HepG2 (cell line): ENCODE results near the gene TYR. TPM values are rescaled to one million over a fixed set of nuclear protein-coding genes. Genes with fewer than 3 reads are reported as not detected.

ENCODE experiments used
- ATAC-seq: fragments of 200-7000 bp; cut with Tn5 transposase; 3 replicates; pipeline ENCODE4 v1.9.1; 2020; ENCODE audit warnings: mild to moderate bottlenecking, moderate library complexity
- BruUV-seq: library from RNA; stranded (reverse); fragments of 400-500 nt; replicated peaks from 2 replicates; lab custom pipeline; 2021; lab: Mats Ljungman, UMichigan
- CTCF ChIA-PET: fragments of 300-600 bp; formaldehyde crosslinking; extraction: SDS; loops from one replicate; lab custom pipeline; 2021; ENCODE audit warnings: low total read pairs, inconsistent platforms, low intra/inter-chr PET ratio; lab: Yijun Ruan, JAX
- POLR2A ChIA-PET: fragments of 350-600 bp; sonication (Branson Sonifier 250); formaldehyde crosslinking; loops from one replicate; lab custom pipeline; 2020; ENCODE audit warnings: antibody characterized with exemption, inconsistent platforms; lab: Yijun Ruan, JAX
- DNase-seq: peaks from one replicate; pipeline ENCODE4 v3.0.0-alpha.2; 2015; ENCODE audit warnings: low spot score
- FAIRE-seq: peaks from 3 replicates; lab custom pipeline; 2011; peaks lifted over from hg19 to GRCh38; lab: Jason Lieb, UNC
- H2AFZ ChIP-seq: one replicate; pipeline ENCODE4 v1.6.1; 2011; ENCODE audit warnings: low read length, inconsistent platforms
- H3K27ac ChIP-seq: fragments of 300-600 bp; 3 replicates; pipeline ENCODE4 v1.8.0; 2011; ENCODE audit warnings: mixed run types, mild to moderate bottlenecking, mixed read lengths, low read length, inconsistent platforms; ENCODE audit not compliant: insufficient read depth; ENCODE audit errors: extremely low read length
- H3K27me3 ChIP-seq, 2 experiments: fragments of 200-600 bp in 1 of 2; 2 replicates in 1 of 2; 3 replicates in 1 of 2; pipeline versions ENCODE4 v1.6.0 to v1.8.0; 2011; ENCODE audit warnings: low read length in 2 of 2, mild to moderate bottlenecking in 2 of 2, moderate library complexity in 2 of 2, inconsistent platforms in 1 of 2; ENCODE audit not compliant: insufficient read depth in 2 of 2, control insufficient read depth in 1 of 2
- H3K36me3 ChIP-seq, 2 experiments: fragments of 200-600 bp in 1 of 2; replicated peaks in 1 of 2; 2 replicates in 1 of 2; 3 replicates in 1 of 2; pipeline versions ENCODE4 v1.5.1 to v1.8.0; 2011; ENCODE audit warnings: low read length in 2 of 2, inconsistent platforms in 1 of 2; ENCODE audit not compliant: insufficient read depth in 2 of 2, control insufficient read depth in 1 of 2
- H3K4me1 ChIP-seq: 2 replicates; pipeline ENCODE4 v1.5.1; 2012; ENCODE audit warnings: low read length, inconsistent platforms; ENCODE audit not compliant: insufficient read depth
- H3K4me2 ChIP-seq: 2 replicates; pipeline ENCODE4 v1.6.0; 2011; ENCODE audit warnings: low read depth, low read length, inconsistent platforms
- H3K4me3 ChIP-seq, 3 experiments: fragments of 200-600 bp in 1 of 3; sonication (generic), shearing (Covaris generic) in 1 of 3; replicated peaks in 1 of 3; 2 replicates each; pipeline ENCODE4 v1.5.1; 2011 to 2016; ENCODE audit warnings: low read length in 3 of 3, inconsistent platforms in 2 of 3, low read depth in 2 of 3, mild to moderate bottlenecking in 2 of 3, control low read depth in 1 of 3, mixed read lengths in 1 of 3; ENCODE audit not compliant: insufficient read depth in 1 of 3
- H3K79me2 ChIP-seq: one replicate; pipeline ENCODE4 v1.6.1; 2011; ENCODE audit warnings: low read length, inconsistent platforms; ENCODE audit not compliant: insufficient read depth
- H3K9ac ChIP-seq: 2 replicates; pipeline ENCODE4 v1.6.0; 2011; ENCODE audit warnings: mild to moderate bottlenecking, low read depth, low read length, inconsistent platforms; ENCODE audit not compliant: insufficient read depth
- H3K9me3 ChIP-seq: 2 replicates; pipeline ENCODE4 v1.5.1; 2012; ENCODE audit warnings: mild to moderate bottlenecking, low read length
- H4K20me1 ChIP-seq: 2 replicates; pipeline ENCODE4 v1.6.0; 2011; ENCODE audit warnings: inconsistent platforms, mild to moderate bottlenecking, low read length, moderate library complexity; ENCODE audit not compliant: insufficient read depth
- CAMTA2 ChIP-seq: sonication (generic); formaldehyde crosslinking; IDR thresholded peaks from 2 replicates; pipeline ENCODE4 v1.4.0; 2020; ENCODE audit warnings: mild to moderate bottlenecking, missing genetic modification reagents, borderline replicate concordance
- KLF6 ChIP-seq: IDR thresholded peaks from 2 replicates; pipeline ENCODE4 v1.8.0; 2016; ENCODE audit warnings: missing biosample characterization, missing genetic modification reagents
- MEIS2 ChIP-seq: sonication (generic); formaldehyde crosslinking; IDR thresholded peaks from 2 replicates; pipeline ENCODE4 v1.9.0; 2021; ENCODE audit warnings: mild to moderate bottlenecking, missing genetic modification reagents
- NFATC3 ChIP-seq: sonication (generic); formaldehyde crosslinking; IDR thresholded peaks from 2 replicates; pipeline ENCODE4 v1.5.1; 2020; ENCODE audit warnings: mild to moderate bottlenecking, missing genetic modification reagents
- NRL ChIP-seq: sonication (generic); formaldehyde crosslinking; IDR thresholded peaks from 2 replicates; pipeline ENCODE4 v1.5.0; 2020; ENCODE audit warnings: missing genetic modification reagents, mild to moderate bottlenecking, moderate library complexity, borderline replicate concordance
- PHF8 ChIP-seq: sonication (generic); formaldehyde crosslinking; IDR thresholded peaks from 2 replicates; pipeline ENCODE4 v1.5.0; 2020; ENCODE audit warnings: missing genetic modification reagents
- RARG ChIP-seq: sonication (generic); formaldehyde crosslinking; IDR thresholded peaks from 2 replicates; pipeline ENCODE4 v1.4.0; 2020; ENCODE audit warnings: low read depth, mild to moderate bottlenecking, missing genetic modification reagents
- ZC3H13 ChIP-seq: sonication (generic); formaldehyde crosslinking; IDR thresholded peaks from 2 replicates; pipeline ENCODE4 v1.8.1; 2023; ENCODE audit warnings: mild to moderate bottlenecking, missing genetic modification reagents, moderate library complexity
- ZNF7 ChIP-seq: IDR thresholded peaks from 2 replicates; pipeline ENCODE4 v1.6.1; 2016; ENCODE audit warnings: missing biosample characterization, missing genetic modification reagents
- in situ Hi-C: cut with HindIII; loops from 2 replicates; pipeline ENCODE4 v1.10.0; 2017; ENCODE audit warnings: low pct_unique_long_range_greater_than_20kb; ENCODE audit not compliant: extremely low pct_ligation_motif_present
- intact Hi-C: fragments of 100-400 bp; cut with micrococcal nuclease; formaldehyde crosslinking; loops from one replicate; pipeline ENCODE4 v1.10.0; 2022; ENCODE audit not compliant: unreplicated experiment
- polyA plus RNA-seq, 8 experiments: library from polyadenylated mRNA; depleted of rRNA in 3 of 8; stranded (reverse) in 7 of 8; unstranded in 1 of 8; fragments of >200 nt; fragmentation: Illumina TruSeq in 4 of 8; extraction: Trizol in 4 of 8; gene quantifications; 2 replicates each; pipeline versions ENCODE4 v1.2.1 to v1.2.3, GENCODE V29; 2011 to 2016; ENCODE audit warnings: low read depth in 4 of 8, missing spikeins in 1 of 8, mixed read lengths in 1 of 8; ENCODE audit not compliant: insufficient read depth in 1 of 8
- total RNA-seq, 5 experiments: library from RNA; depleted of rRNA; stranded (reverse); fragments of >200 nt; fragmentation: Illumina TruSeq; extraction: Trizol; gene quantifications; 2 replicates each; pipeline ENCODE4 v1.2.3, GENCODE V29; 2016; ENCODE audit warnings: low read depth in 1 of 5
- TF ChIP-seq, protein P1 (sequence below): sonication (generic); formaldehyde crosslinking; IDR thresholded peaks from 2 replicates; pipeline ENCODE4 v1.5.1; 2020; ENCODE audit warnings: missing genetic modification reagents, mild to moderate bottlenecking, borderline replicate concordance
- TF ChIP-seq, protein P2 (sequence below): conservative IDR thresholded peaks from 2 replicates; pipeline ENCODE4 v1.6.1; 2018; ENCODE audit warnings: missing genetic modification reagents
- TF ChIP-seq, protein P3 (sequence below): sonication (generic); formaldehyde crosslinking; IDR thresholded peaks from 2 replicates; pipeline ENCODE4 v1.4.0; 2020; ENCODE audit warnings: missing genetic modification reagents
- TF ChIP-seq, protein P4 (sequence below): sonication (generic); formaldehyde crosslinking; IDR thresholded peaks from 2 replicates; pipeline ENCODE4 v1.4.0; 2020; ENCODE audit warnings: missing genetic modification reagents, borderline replicate concordance
- TF ChIP-seq, protein P5 (sequence below): sonication (generic); formaldehyde crosslinking; IDR thresholded peaks from 2 replicates; pipeline ENCODE4 v1.4.0; 2020; ENCODE audit warnings: mild to moderate bottlenecking, missing genetic modification reagents

TYR gene
- total and polyA plus RNA-seq, 2 of the 13 experiments (the other 11 are each of a cell fraction or from before 2014, with no cell fraction given), result not detected

DNA sequence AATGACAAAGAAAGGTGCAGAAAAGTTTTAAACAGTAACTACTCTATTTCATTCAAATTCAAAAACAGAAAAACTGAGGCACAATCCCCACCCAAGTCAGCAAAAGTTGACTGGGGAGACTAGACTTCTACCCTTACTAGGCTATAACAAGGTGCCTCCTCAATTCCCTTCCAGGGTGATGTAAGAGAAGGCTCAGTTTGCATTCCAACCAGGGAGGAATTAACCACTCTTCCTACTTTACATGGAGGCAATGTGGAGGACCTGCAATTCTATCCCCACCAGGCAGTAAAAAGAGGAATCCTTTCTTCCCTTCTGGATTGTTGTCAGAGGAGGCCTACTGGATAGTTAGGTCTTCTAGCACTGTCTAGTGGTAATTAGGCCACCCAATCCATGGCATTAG lies 26.1 kb downstream of the TYR start:
- intact Hi-C loops, result loop anchor here (2.0 kb wide), 1 partner anchor 413 kb away; no protein-coding TSS in a partner anchor
- no peak for TF ChIP-seq NRL
- TF ChIP-seq NFATC3 (CRISPR knock-in tag), result no peak
- TF ChIP-seq ZNF7, result no peak
- TF ChIP-seq, protein P1, sequence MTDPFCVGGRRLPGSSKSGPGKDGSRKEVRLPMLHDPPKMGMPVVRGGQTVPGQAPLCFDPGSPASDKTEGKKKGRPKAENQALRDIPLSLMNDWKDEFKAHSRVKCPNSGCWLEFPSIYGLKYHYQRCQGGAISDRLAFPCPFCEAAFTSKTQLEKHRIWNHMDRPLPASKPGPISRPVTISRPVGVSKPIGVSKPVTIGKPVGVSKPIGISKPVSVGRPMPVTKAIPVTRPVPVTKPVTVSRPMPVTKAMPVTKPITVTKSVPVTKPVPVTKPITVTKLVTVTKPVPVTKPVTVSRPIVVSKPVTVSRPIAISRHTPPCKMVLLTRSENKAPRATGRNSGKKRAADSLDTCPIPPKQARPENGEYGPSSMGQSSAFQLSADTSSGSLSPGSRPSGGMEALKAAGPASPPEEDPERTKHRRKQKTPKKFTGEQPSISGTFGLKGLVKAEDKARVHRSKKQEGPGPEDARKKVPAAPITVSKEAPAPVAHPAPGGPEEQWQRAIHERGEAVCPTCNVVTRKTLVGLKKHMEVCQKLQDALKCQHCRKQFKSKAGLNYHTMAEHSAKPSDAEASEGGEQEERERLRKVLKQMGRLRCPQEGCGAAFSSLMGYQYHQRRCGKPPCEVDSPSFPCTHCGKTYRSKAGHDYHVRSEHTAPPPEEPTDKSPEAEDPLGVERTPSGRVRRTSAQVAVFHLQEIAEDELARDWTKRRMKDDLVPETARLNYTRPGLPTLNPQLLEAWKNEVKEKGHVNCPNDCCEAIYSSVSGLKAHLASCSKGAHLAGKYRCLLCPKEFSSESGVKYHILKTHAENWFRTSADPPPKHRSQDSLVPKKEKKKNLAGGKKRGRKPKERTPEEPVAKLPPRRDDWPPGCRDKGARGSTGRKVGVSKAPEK (CRISPR knock-in tag), result no peak
- TF ChIP-seq, protein P2, sequence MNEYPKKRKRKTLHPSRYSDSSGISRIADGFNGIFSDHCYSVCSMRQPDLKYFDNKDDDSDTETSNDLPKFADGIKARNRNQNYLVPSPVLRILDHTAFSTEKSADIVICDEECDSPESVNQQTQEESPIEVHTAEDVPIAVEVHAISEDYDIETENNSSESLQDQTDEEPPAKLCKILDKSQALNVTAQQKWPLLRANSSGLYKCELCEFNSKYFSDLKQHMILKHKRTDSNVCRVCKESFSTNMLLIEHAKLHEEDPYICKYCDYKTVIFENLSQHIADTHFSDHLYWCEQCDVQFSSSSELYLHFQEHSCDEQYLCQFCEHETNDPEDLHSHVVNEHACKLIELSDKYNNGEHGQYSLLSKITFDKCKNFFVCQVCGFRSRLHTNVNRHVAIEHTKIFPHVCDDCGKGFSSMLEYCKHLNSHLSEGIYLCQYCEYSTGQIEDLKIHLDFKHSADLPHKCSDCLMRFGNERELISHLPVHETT (CRISPR knock-in tag), result no peak
- TF ChIP-seq KLF6, result no peak
- TF ChIP-seq MEIS2 (CRISPR knock-in tag), result no peak
- TF ChIP-seq, protein P3, sequence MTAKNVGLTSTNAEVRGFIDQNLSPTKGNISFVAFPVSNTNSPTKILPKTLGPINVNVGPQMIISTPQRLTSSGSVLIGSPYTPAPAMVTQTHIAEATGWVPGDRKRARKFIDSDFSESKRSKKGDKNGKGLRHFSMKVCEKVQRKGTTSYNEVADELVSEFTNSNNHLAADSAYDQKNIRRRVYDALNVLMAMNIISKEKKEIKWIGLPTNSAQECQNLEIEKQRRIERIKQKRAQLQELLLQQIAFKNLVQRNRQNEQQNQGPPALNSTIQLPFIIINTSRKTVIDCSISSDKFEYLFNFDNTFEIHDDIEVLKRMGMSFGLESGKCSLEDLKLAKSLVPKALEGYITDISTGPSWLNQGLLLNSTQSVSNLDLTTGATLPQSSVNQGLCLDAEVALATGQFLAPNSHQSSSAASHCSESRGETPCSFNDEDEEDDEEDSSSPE (CRISPR knock-in tag), result no peak
- no peak for TF ChIP-seq CAMTA2 (CRISPR knock-in tag)
- TF ChIP-seq, protein P4, sequence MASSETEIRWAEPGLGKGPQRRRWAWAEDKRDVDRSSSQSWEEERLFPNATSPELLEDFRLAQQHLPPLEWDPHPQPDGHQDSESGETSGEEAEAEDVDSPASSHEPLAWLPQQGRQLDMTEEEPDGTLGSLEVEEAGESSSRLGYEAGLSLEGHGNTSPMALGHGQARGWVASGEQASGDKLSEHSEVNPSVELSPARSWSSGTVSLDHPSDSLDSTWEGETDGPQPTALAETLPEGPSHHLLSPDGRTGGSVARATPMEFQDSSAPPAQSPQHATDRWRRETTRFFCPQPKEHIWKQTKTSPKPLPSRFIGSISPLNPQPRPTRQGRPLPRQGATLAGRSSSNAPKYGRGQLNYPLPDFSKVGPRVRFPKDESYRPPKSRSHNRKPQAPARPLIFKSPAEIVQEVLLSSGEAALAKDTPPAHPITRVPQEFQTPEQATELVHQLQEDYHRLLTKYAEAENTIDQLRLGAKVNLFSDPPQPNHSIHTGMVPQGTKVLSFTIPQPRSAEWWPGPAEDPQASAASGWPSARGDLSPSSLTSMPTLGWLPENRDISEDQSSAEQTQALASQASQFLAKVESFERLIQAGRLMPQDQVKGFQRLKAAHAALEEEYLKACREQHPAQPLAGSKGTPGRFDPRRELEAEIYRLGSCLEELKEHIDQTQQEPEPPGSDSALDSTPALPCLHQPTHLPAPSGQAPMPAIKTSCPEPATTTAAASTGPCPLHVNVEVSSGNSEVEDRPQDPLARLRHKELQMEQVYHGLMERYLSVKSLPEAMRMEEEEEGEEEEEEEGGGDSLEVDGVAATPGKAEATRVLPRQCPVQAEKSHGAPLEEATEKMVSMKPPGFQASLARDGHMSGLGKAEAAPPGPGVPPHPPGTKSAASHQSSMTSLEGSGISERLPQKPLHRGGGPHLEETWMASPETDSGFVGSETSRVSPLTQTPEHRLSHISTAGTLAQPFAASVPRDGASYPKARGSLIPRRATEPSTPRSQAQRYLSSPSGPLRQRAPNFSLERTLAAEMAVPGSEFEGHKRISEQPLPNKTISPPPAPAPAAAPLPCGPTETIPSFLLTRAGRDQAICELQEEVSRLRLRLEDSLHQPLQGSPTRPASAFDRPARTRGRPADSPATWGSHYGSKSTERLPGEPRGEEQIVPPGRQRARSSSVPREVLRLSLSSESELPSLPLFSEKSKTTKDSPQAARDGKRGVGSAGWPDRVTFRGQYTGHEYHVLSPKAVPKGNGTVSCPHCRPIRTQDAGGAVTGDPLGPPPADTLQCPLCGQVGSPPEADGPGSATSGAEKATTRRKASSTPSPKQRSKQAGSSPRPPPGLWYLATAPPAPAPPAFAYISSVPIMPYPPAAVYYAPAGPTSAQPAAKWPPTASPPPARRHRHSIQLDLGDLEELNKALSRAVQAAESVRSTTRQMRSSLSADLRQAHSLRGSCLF (CRISPR knock-in tag), result no peak
- no peak for TF ChIP-seq ZC3H13 (CRISPR knock-in tag)
- TF ChIP-seq, protein P5, sequence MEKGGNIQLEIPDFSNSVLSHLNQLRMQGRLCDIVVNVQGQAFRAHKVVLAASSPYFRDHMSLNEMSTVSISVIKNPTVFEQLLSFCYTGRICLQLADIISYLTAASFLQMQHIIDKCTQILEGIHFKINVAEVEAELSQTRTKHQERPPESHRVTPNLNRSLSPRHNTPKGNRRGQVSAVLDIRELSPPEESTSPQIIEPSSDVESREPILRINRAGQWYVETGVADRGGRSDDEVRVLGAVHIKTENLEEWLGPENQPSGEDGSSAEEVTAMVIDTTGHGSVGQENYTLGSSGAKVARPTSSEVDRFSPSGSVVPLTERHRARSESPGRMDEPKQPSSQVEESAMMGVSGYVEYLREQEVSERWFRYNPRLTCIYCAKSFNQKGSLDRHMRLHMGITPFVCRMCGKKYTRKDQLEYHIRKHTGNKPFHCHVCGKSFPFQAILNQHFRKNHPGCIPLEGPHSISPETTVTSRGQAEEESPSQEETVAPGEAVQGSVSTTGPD, result no peak
- no peak for TF ChIP-seq RARG (CRISPR knock-in tag)
- no peak for TF ChIP-seq PHF8

More for the DNA sequence above, 26.1 kb downstream of the TYR start:
- no peaks in the 10 kb centered on the region for H3K27me3 ChIP-seq
- H3K36me3 ChIP-seq, result no peaks in the 10 kb centered on the region
- ChIA-PET POLR2A (no interaction called here), CTCF (no interaction called here)
- no peaks in the 10 kb centered on the region for H3K9me3 ChIP-seq
- no peak overlapping the region for H3K9ac ChIP-seq
- no peak overlapping the region for H3K4me2 ChIP-seq
- H3K4me3 ChIP-seq, result no peak overlapping the region
- no peak overlapping the region for H3K27ac ChIP-seq
- DNase-seq, result no peak
- no TSS peak for BruUV-seq
- FAIRE-seq, result no peak
- H2AFZ ChIP-seq, result no peak overlapping the region
- no peaks in the 10 kb centered on the region for H3K79me2 ChIP-seq
- no peaks in the 10 kb centered on the region for H3K4me1 ChIP-seq
- no peaks in the 10 kb centered on the region for H4K20me1 ChIP-seq
- ATAC-seq, result no peak
- in situ Hi-C loops, result no loop called here
